Measurements from ENCODE around the gene BAX. TPM values are rescaled to one million over a fixed set of nuclear protein-coding genes. Genes with fewer than 3 reads are reported as not detected.

Gene BAX
- total RNA-seq, 1 donor from 2014 or later: 182 TPM

GRCh38 chr19:48961051-48961649 lies 6.5 kb downstream of the BAX start:
- Histone ChIP-seq H3K4me3 (no peak overlapping the region), H3K27ac (peak overlapping the region; percentile 89 to 96), H3K27me3 (no peaks in the 10 kb centered on the region), H3K9me3 (no peaks in the 10 kb centered on the region), H3K36me3 (peaks cover 3 to 11% of the 10 kb centered on the region in 2 donors), H3K4me1 (peaks cover 0 to 23% of the 10 kb centered on the region in 2 donors)
- intact Hi-C loops (cut with DNase I): no loop called here
- no peak for TF ChIP-seq CTCF (IDR thresholded peaks at IDR 0.05)
- no peak for DNase-seq (ENCODE audit: low spot score in 2 of 2)

- Histone ChIP-seq H3K27ac (peak overlapping the region; percentile 89 to 96), H3K4me1 (peaks cover 4 to 25% of the 10 kb centered on the region in 2 donors)
Observed at GRCh38 chr19:48961673-48962028, 7.0 kb downstream of the BAX start.

GRCh38 chr19:48962029-48962848 lies 7.6 kb downstream of the BAX start:
- H3K4me1 ChIP-seq: peaks cover 7 to 31% of the 10 kb centered on the region in 2 donors
- no peaks in the 10 kb centered on the region for H3K9me3 ChIP-seq
- intact Hi-C loops (cut with DNase I): no loop called here
- no peak for DNase-seq (ENCODE audit: low spot score in 2 of 2)
- H3K27ac ChIP-seq: peak overlapping the region; percentile 89 to 96
- no peaks in the 10 kb centered on the region for H3K27me3 ChIP-seq
- TF ChIP-seq CTCF (IDR thresholded peaks at IDR 0.05): no peak
- peaks cover 12 to 22% of the 10 kb centered on the region in 2 donors for H3K36me3 ChIP-seq
- H3K4me3 ChIP-seq: no peak overlapping the region

More at GRCh38 chr19:48961673-48962028, 7.0 kb downstream of the BAX start:
- no peak overlapping the region for H3K4me3 ChIP-seq
- no peak for DNase-seq (ENCODE audit: low spot score in 2 of 2)
- no peak for TF ChIP-seq CTCF (IDR thresholded peaks at IDR 0.05)
- H3K9me3 ChIP-seq: no peaks in the 10 kb centered on the region
- intact Hi-C loops (cut with DNase I): no loop called here
- no peaks in the 10 kb centered on the region for H3K27me3 ChIP-seq
- H3K36me3 ChIP-seq: peaks cover 8 to 16% of the 10 kb centered on the region in 2 donors

GRCh38 chr19:48962849-48963165 lies 8.1 kb downstream of the BAX start:
- Histone ChIP-seq H3K4me3 (no peak overlapping the region), H3K27ac (peak overlapping the region; percentile 89 to 96), H3K4me1 (peaks cover 9 to 34% of the 10 kb centered on the region in 2 donors), H3K9me3 (no peaks in the 10 kb centered on the region), H3K36me3 (peaks cover 13 to 23% of the 10 kb centered on the region in 2 donors), H3K27me3 (no peaks in the 10 kb centered on the region)
- no peak for DNase-seq (ENCODE audit: low spot score in 2 of 2)
- intact Hi-C loops (cut with DNase I): no loop called here
- TF ChIP-seq CTCF (IDR thresholded peaks at IDR 0.05): no peak

- Histone ChIP-seq H3K4me1 (peaks cover 9 to 37% of the 10 kb centered on the region in 2 donors), H3K36me3 (peaks cover 13 to 19% of the 10 kb centered on the region in 2 donors), H3K27me3 (no peaks in the 10 kb centered on the region), H3K27ac (peak overlapping the region; percentile 89 to 96), H3K4me3 (peak overlapping the region; percentile 89 to 94), H3K9me3 (no peaks in the 10 kb centered on the region)
- DNase-seq (ENCODE audit: low spot score in 2 of 2): peak in 1 of 2 donors; percentile 88
- TF ChIP-seq CTCF (IDR thresholded peaks at IDR 0.05): no peak
- intact Hi-C loops (cut with DNase I): loop anchor here (2.0 kb wide), 2 partner anchors 29 to 127 kb away; partner anchors contain the start of genes GYS1, HSD17B14 and RUVBL2
Observed at GRCh38 chr19:48963371-48964204, 8.9 kb downstream of the BAX start.

Measured in ascending aorta (tissue), 2 donors.